ENCODE data around the gene NOTO.

Gene NOTO

GRCh38 chr2:73235315-73236028 is 33.1 kb downstream of the NOTO start:
- no peak for DNase-seq

GRCh38 chr2:73237168-73237567 is 34.8 kb downstream of the NOTO start:
- DNase-seq = no peak

- DNase-seq = no peak
Measured at GRCh38 chr2:73238149-73238548, 35.8 kb downstream of the NOTO start.

GRCh38 chr2:73238976-73239375 is 36.6 kb downstream of the NOTO start:
- DNase-seq = no peak

DNA sequence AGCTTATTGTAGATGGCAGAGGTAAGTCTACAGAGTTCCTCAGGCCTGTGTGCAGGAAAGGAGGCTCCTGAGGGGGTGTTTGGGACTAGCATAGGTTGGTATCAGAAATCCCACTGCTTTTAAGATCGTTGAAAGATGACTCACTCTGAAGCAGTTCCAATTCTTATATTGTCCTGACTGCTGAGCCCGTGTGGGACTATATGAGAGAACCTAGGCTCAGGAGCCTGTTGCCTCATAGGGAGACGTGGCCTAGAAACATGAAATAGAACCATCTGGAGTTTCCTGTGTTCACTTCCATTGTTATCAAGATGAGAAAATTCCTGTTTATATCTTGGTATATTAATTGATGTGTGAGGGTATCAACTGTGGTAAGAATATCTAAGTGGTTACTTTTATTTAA is 37.4 kb downstream of the NOTO start:
- no peak for DNase-seq

DNA sequence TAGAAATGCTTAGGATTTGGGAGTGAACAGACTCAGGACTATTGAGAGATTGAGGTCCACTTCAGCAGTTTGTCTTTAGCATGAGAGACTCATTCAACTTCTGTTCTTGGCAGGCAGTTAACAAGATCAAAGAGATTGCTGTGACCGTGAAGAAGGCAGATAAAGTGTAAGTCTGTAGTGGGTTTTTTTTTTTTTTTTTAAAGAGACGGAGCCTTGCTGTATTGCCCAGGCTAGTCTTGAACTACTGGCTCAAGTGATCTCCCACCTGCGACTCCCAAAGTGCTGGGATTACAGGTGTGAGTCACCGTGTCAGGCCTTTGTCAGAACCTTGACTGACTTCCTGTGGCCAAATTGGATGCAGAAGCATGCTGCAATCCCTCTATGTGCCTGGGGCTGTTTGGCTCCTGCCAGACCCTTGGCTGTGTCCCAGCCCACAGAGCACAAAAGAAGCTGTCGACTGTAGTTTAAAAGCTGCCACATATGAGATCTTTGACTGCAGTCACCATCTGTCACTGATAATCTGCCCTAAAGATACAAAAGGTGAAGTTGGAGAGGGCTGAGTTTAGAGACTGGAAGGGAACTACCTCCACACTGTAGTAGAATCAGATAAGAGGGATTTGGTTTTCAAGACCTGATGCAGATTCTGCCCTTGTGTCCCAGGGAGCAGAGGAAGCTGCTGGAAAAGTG is 41.7 kb downstream of the NOTO start:
- no peak for DNase-seq

DNA sequence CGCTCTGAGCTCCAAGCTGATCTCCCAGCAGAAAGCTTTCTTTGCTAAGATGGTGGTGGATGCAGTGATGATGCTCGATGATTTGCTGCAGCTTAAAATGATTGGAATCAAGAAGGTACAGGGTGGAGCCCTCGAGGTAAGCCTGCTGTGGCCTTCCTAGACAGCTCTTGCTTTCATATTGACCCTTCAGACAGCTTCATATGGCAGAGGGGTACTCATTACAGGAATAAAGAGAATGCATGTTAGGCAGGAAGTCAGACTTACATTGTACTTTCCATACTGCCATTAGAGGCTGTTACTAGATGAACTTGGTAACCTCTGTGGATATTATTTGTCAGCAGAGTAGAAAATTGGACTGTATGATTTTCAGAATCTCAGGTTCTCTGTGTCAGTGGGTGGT is 42.2 kb downstream of the NOTO start:
- no peak for DNase-seq

DNA sequence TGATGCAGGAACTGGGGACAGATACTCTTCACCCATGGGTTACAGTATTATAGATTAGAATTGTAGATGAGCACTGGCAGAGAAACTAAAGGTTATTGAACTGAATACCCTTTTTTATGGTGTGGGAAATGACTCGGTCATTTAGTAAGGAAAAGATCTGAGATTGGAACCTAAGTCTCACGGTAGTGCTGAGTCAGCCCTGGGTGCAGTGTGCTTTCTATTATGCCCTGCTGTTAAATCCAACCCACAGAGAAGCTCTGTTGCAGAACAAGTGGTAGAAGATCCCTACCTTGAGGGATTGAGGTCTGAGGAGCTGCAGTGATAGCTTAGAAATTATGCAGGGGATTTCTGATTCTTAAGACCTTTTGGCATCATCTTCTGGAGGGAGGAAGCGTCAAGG is 44.5 kb downstream of the NOTO start:
- no peak for DNase-seq

DNA sequence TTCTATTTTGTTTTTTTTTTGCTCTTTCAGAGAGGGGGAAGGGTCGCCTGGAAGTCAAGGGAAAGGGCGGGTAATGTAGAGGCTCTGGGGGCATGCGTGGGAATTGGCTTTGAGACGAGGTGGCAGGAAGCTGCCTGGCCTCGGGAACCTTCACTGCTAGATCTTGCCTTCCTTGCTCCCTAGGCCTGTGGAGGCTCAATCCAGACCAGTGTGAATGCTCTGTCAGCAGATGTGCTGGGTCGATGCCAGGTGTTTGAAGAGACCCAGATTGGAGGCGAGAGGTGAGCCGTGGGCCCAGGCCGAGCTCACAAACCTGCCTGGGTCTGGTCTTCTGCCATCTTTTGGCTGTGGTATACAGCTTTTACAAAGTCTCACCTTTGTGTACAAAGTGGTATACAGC is 47.3 kb downstream of the NOTO start:
- DNase-seq = no peak

- no peak for DNase-seq
Measured at GRCh38 chr2:73250872-73251846, 48.8 kb downstream of the NOTO start.

- no peak for DNase-seq
Measured at GRCh38 chr2:73252238-73253027, 50.1 kb downstream of the NOTO start.

- no peak for DNase-seq
Measured at GRCh38 chr2:73253400-73253799, 51.0 kb downstream of the NOTO start.

- no peak for DNase-seq
Measured at GRCh38 chr2:73253901-73254300, 51.5 kb downstream of the NOTO start.

DNA sequence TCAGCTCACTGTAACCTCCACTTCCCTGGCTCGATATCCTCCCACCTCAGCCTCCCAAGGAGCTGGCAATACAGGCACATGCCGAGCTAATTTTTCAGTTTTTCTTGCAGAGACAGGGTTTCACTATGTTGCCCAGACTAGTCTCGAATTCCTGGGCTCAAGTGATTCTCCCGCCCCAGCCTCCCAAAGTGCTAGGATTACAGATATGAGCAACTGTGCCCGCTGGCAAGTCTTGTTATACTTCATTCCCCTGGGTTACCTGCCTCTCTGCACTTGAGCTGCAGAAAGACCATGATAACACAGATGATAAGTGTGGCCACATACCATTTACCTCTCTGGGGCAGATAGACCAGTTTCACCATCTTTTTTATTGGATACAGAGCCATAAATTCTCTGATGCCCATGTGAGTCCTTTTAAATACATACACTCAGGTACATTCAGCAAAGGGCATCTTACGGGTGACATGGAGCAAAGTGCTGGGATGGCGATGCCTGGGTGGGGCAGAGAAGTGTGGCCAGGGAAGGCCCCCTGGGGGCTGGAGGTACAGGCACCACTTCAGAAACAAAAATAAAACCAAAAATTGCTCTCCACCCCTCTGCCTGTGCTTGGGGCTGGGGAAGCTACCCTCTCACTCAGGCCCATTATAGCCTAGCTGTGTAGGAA is 52.1 kb downstream of the NOTO start:
- DNase-seq = no peak

GRCh38 chr2:73255007-73255644 is 52.8 kb downstream of the NOTO start:
- DNase-seq = no peak

DNA sequence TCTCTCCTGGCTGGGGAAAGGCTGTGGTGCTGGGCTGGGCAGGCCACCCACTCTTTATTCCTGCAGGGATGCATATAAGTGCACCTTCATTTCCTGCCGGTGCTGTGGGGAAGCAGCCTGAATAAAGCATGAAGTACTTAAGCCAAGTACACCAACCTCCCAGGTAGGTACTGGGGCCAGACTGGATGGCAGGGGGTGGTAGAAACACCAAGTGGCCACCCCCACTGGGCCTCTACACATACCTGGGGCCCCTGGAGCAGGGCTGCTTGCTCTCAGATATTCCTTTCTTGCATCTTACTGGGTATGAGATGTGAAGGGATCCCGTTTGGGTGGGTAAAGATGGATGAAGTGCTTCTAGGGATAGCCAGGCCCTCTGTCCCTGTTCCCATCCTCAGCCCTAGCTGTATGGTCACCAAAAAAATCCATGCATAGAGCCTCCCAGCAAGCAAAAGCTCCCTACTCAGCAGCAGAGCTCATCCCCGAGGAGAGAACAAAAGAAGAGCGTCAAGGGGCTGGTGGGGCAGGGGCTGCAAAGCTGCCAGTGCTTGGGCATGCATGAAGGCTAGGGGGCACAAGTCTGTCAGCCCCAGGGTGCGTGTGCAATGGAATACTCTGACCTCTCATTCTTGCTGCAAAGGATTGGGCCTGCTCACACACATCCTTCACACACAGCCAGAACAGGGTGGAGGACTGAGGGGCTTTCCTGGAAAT is 53.7 kb downstream of the NOTO start:
- DNase-seq = no peak

DNA sequence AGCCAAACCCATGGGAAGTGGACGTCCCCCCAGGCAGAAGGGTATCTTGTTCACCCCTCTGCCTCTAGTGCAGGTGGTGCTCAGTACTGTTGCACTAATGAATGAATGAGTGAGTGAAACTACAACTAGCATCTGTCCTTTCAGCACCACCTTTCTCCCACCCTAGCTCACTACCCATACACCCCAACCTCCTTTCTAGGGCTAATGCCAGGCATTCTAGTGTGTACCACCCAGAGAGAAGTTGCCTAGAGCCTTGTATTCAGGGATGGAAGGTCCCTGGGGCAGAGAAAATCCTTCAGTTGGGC is 54.2 kb downstream of the NOTO start:
- DNase-seq = no peak

GRCh38 chr2:73257021-73257420 is 54.6 kb downstream of the NOTO start:
- DNase-seq = no peak

DNA sequence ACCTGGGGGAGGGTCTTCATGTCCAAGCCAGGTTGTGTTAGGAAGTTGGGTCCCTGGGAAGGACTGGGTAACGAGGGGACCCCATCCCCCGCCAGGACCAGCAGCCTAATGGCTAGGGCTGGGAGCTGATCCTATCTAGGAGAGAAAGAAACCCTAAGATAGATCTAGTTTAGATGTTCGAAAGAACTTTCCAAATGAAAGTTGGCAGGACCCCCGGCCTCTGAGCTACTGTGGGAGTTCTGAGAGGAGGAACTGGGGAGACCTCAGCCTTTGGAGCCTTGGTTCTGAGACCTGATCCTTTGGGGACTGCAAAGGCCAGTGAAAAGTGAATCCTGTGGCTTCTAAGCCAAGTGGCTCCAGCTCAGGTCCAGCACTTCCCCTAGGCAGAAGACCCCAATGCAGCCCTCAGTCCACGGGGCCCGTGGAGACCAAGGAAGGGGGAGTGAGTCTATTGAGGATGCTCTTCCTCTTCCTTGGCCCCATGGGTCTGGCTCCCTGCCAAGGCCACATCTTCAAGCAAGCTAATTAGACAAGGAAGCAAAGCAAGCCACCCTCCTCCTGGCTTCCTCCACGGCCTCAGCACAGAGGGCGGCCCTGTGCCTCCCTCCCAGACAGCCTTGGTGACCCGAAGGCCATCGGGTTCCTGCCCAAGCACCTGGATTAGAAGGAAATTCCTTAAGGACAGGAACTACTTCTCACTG is 55.2 kb downstream of the NOTO start:
- DNase-seq = no peak

DNA sequence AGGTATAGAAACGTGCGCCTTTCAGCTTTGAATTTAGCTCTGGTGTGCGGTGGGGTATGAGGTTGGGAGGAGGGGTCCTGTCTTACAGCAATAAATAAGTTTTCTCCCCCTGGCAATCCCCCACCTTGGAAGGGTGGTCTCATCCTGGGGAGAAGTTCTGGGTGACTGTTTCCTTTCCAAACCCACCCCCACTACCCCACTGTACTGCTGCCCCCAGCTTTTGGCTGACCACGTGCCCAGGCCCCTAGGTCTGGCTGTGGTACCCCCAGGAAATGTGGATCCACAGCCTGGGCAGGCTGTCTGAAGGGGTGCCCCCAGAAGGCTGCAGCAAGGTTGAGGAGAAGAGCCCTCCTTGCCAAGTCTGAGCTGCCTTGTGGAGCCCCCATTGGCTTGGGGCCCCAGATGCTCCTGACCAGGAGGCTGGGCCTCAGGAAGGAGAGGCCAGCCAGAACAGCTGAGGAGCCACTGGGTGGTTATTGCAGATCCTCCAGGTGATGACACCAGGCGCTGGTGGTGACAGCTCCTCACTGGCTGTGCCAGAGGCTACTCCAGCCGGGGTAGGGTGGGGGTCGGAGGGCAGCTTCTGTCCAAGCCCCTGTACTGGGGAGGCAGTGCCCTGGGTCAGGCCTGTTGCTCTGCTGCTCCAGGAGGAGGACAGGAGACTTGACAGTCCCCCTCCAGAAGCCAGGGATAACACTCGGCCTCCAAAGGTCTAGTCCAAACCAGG is 56.0 kb downstream of the NOTO start:
- DNase-seq = no peak

Data from stimulated activated CD4-positive, alpha-beta T cell treated with anti-CD3 and anti-CD28 coated beads, Interleukin-4, amount 100 ng/mL, for 1 hour (primary cell).